ENCODE data around the gene MATN1.

The MATN1 gene

GRCh38 chr1:30754684-30755171 is 31.3 kb upstream of the MATN1 start:
- CTCF ChIA-PET, result interaction anchor here (0.7 kb wide), 1 partner anchor 27 kb away, joined by 3 read pairs; no protein-coding TSS in a partner anchor
- TF ChIP-seq CTCF (conservative IDR thresholded peaks at IDR 0.05; ENCODE audit: low read depth), result no peak
- POLR2A ChIA-PET (ENCODE audit: low non-redundant PET), result no interaction called here
- H3K27ac ChIP-seq, result no peak overlapping the region
- DNase-seq (ENCODE audit: low spot score), result no peak

- H3K27ac ChIP-seq, result no peak overlapping the region
- no peak for TF ChIP-seq CTCF (conservative IDR thresholded peaks at IDR 0.05; ENCODE audit: low read depth)
- ChIA-PET POLR2A (ENCODE audit: low non-redundant PET) (no interaction called here), CTCF (interaction anchor here (0.6 kb wide), 2 partner anchors 9 to 26 kb away, joined by 3 to 4 read pairs; no protein-coding TSS in a partner anchor)
- no peak for DNase-seq (ENCODE audit: low spot score)
Measured at GRCh38 chr1:30753660-30754123, 30.3 kb upstream of the MATN1 start.

- no peak overlapping the region for H3K27ac ChIP-seq
- ChIA-PET CTCF (interaction anchor here (0.6 kb wide), 1 partner anchor 27 kb away, joined by 3 read pairs; no protein-coding TSS in a partner anchor), POLR2A (ENCODE audit: low non-redundant PET) (no interaction called here)
- no peak for TF ChIP-seq CTCF (conservative IDR thresholded peaks at IDR 0.05; ENCODE audit: low read depth)
- DNase-seq (ENCODE audit: low spot score), result no peak
Measured at GRCh38 chr1:30753118-30753517, 29.7 kb upstream of the MATN1 start.

GRCh38 chr1:30752651-30752908 is 29.2 kb upstream of the MATN1 start:
- ChIA-PET CTCF (interaction anchor here (0.6 to 0.8 kb wide), 2 partner anchors 15 to 64 kb away, joined by 3 read pairs; no protein-coding TSS in a partner anchor), POLR2A (ENCODE audit: low non-redundant PET) (no interaction called here)
- no peak for DNase-seq (ENCODE audit: low spot score)
- no peak overlapping the region for H3K27ac ChIP-seq
- no peak for TF ChIP-seq CTCF (conservative IDR thresholded peaks at IDR 0.05; ENCODE audit: low read depth)

GRCh38 chr1:30751830-30752650 is 28.7 kb upstream of the MATN1 start:
- DNase-seq (ENCODE audit: low spot score), result no peak
- H3K27ac ChIP-seq, result no peak overlapping the region
- POLR2A ChIA-PET (ENCODE audit: low non-redundant PET), result no interaction called here
- no peak for TF ChIP-seq CTCF (conservative IDR thresholded peaks at IDR 0.05; ENCODE audit: low read depth)
- CTCF ChIA-PET, result interaction anchor here (0.6 to 0.8 kb wide), 4 partner anchors 14 to 715 kb away, joined by 3 to 4 read pairs (median 3); no protein-coding TSS in a partner anchor

GRCh38 chr1:30750731-30751291 is 27.4 kb upstream of the MATN1 start:
- CTCF ChIA-PET, result no interaction called here
- peak overlapping the region; percentile 81 for H3K27ac ChIP-seq
- no peak for TF ChIP-seq CTCF (conservative IDR thresholded peaks at IDR 0.05; ENCODE audit: low read depth)
- POLR2A ChIA-PET (ENCODE audit: low non-redundant PET), result no interaction called here
- no peak for DNase-seq (ENCODE audit: low spot score)
